Esophagus muscularis mucosa (tissue), 3 donors: ENCODE data around the gene FCRLB.
"Not testable (repeated sequence)": the region's sequence is repeated elsewhere in the genome, so short reads cannot be mapped to it uniquely, and the experiment has no call there.

Experiments used
- POLR2A ChIP-seq: fragments of 450-650 bp; IDR thresholded peaks from one replicate; pipeline ENCODE4 v1.6.1; 2017; ENCODE audit warnings: antibody characterized with exemption, moderate library complexity, mild to moderate bottlenecking, low read depth
- POLR2AphosphoS5 ChIP-seq, 2 donors: sonication (generic); formaldehyde crosslinking; IDR thresholded peaks; one replicate each; pipeline ENCODE4 v1.6.1; 2017; ENCODE audit warnings: antibody characterized with exemption in 2 of 2
- TF ChIP-seq, protein P1 (sequence below), 3 experiments: fragments of 200-600 bp in 2 of 3; fragments of 450-650 bp in 1 of 3; sonication (generic) in 2 of 3; IDR thresholded peaks; one replicate each; pipeline ENCODE4 v1.5.1; 2017 to 2019; ENCODE audit warnings: antibody characterized with exemption in 3 of 3, mild to moderate bottlenecking in 2 of 3, moderate library complexity in 1 of 3

DNA sequence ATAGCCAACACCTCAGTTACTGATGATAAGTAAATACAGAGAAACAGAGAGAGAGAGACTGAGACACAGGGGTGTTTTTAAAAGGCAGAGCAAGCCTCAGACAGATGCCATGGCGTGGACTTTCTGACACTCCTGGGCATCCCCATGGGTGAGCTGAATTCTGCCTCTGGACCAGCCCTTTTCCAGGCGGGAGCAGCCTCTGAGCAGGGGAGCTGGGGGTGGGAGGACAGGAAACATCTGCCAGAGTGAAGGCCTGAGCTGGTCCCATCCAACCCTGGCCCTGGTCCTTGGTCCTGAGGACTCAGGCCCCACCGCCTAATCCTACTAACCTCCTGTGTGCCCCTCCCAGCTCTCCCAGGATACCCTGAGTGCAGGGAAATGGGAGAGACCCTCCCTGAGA, 46.4 kb upstream of the FCRLB start:
- not testable (repeated sequence) for TF ChIP-seq POLR2AphosphoS5 (IDR thresholded peaks at IDR 0.05); POLR2A
- TF ChIP-seq, protein P1, sequence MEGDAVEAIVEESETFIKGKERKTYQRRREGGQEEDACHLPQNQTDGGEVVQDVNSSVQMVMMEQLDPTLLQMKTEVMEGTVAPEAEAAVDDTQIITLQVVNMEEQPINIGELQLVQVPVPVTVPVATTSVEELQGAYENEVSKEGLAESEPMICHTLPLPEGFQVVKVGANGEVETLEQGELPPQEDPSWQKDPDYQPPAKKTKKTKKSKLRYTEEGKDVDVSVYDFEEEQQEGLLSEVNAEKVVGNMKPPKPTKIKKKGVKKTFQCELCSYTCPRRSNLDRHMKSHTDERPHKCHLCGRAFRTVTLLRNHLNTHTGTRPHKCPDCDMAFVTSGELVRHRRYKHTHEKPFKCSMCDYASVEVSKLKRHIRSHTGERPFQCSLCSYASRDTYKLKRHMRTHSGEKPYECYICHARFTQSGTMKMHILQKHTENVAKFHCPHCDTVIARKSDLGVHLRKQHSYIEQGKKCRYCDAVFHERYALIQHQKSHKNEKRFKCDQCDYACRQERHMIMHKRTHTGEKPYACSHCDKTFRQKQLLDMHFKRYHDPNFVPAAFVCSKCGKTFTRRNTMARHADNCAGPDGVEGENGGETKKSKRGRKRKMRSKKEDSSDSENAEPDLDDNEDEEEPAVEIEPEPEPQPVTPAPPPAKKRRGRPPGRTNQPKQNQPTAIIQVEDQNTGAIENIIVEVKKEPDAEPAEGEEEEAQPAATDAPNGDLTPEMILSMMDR (IDR thresholded peaks at IDR 0.05), result not testable (repeated sequence)
